Right atrium auricular region (tissue), 2 donors: ENCODE results near the gene FNDC1. TPM values are rescaled to one million over a fixed set of nuclear protein-coding genes. Genes with fewer than 3 reads are reported as not detected.

Source experiments
- DNase-seq: peaks from one replicate; pipeline ENCODE4 v3.0.0-alpha.2; 2019; ENCODE audit warnings: low spot score
- H3K27ac ChIP-seq, 2 donors: fragments of 200-600 bp; sonication (generic); 1 replicate in 1 of 2; 2 replicates in 1 of 2; pipeline ENCODE4 v1.5.1; 2016 to 2019
- H3K27me3 ChIP-seq, 2 donors: fragments of 200-600 bp; sonication (generic); one replicate each; pipeline versions ENCODE4 v1.5.1 to v1.6.0; 2017 to 2019
- H3K36me3 ChIP-seq: fragments of 200-600 bp; sonication (generic); one replicate; pipeline ENCODE4 v1.5.1; 2016
- H3K4me1 ChIP-seq, 2 donors: fragments of 200-600 bp; sonication (generic); one replicate each; pipeline versions ENCODE4 v1.5.1 to v1.6.0; 2017 to 2019
- H3K4me3 ChIP-seq, 2 donors: fragments of 200-600 bp; sonication (generic); 1 replicate in 1 of 2; 2 replicates in 1 of 2; pipeline ENCODE4 v1.5.1; 2017 to 2019; ENCODE audit warnings: mild to moderate bottlenecking in 1 of 2, moderate library complexity in 1 of 2
- H3K9me3 ChIP-seq, 2 donors: fragments of 200-600 bp; sonication (generic); one replicate each; pipeline ENCODE4 v1.5.1; 2019
- CTCF ChIP-seq, 2 donors: fragments of 200-600 bp; sonication (generic); IDR thresholded peaks; one replicate each; pipeline ENCODE4 v1.5.1; 2019; ENCODE audit warnings: antibody characterized with exemption in 2 of 2
- total RNA-seq, 2 donors: library from RNA; depleted of rRNA; stranded (reverse); fragments of >200 nt; gene quantifications; one replicate each; pipeline ENCODE4 v1.1.0, GENCODE V29; 2016

The FNDC1 gene
- total RNA-seq, 2 donors from 2014 or later = 0.16 to 1.8 TPM

DNA sequence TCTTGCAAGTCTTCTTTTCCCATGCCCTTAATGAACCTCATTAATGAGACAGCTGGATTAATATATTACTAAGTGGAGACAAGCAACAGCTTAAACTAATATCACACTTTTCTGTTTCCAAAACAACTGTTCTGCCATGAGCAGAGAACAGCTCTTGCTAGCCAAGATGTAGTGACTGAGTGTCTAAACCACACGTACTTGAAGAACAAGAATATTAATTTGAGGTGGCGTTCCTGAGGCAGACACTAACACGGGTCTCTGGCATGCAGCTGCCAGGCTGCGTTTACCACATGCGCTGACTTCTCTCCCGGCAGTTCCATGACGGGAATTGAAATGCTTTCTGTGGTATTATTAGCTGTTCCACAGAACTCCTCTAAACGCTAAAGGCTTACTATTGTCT is 80.6 kb downstream of the FNDC1 start:
- no peaks in the 10 kb centered on the region for H3K36me3 ChIP-seq
- no peaks in the 10 kb centered on the region for H3K4me1 ChIP-seq
- TF ChIP-seq CTCF (IDR thresholded peaks at IDR 0.05) = no peak
- H3K9me3 ChIP-seq = no peaks in the 10 kb centered on the region
- H3K4me3 ChIP-seq = no peak overlapping the region
- no peaks in the 10 kb centered on the region for H3K27me3 ChIP-seq
- no peak for DNase-seq
- H3K27ac ChIP-seq = no peak overlapping the region

DNA sequence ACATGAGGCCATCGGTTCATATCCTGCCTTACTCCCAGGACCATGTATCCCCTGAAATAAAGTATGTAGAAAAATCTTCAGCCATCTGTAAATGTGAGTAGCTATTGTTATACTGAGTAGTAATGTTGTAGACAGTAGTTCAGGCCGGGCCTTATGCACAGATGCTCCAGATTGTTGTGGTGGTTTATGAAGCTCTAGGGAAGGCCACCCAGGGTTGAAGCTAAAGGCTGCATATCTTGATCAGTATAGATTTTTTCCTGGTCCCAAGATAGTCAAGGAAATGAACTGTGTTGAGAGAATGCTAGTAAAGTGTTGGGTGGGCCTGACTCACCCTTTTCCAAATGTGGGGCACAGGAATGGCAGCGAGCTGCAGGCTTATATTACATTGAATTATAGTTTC is 81.4 kb downstream of the FNDC1 start:
- no peak for TF ChIP-seq CTCF (IDR thresholded peaks at IDR 0.05)
- H3K27me3 ChIP-seq = no peaks in the 10 kb centered on the region
- no peaks in the 10 kb centered on the region for H3K9me3 ChIP-seq
- H3K27ac ChIP-seq = no peak overlapping the region
- no peak for DNase-seq
- H3K4me3 ChIP-seq = no peak overlapping the region
- H3K36me3 ChIP-seq = no peaks in the 10 kb centered on the region
- no peaks in the 10 kb centered on the region for H3K4me1 ChIP-seq

GRCh38 chr6:159252955-159253508 is 83.8 kb downstream of the FNDC1 start:
- Histone ChIP-seq H3K9me3 (no peaks in the 10 kb centered on the region), H3K4me1 (no peaks in the 10 kb centered on the region), H3K4me3 (no peak overlapping the region), H3K27ac (no peak overlapping the region), H3K27me3 (no peaks in the 10 kb centered on the region), H3K36me3 (no peaks in the 10 kb centered on the region)
- peak; percentile 25 to 73 for TF ChIP-seq CTCF (IDR thresholded peaks at IDR 0.05)
- DNase-seq = no peak

GRCh38 chr6:159254186-159254585 is 85.0 kb downstream of the FNDC1 start:
- H3K4me3 ChIP-seq = no peak overlapping the region
- H3K27me3 ChIP-seq = no peaks in the 10 kb centered on the region
- DNase-seq = no peak
- no peaks in the 10 kb centered on the region for H3K36me3 ChIP-seq
- TF ChIP-seq CTCF (IDR thresholded peaks at IDR 0.05) = no peak
- no peaks in the 10 kb centered on the region for H3K4me1 ChIP-seq
- H3K27ac ChIP-seq = no peak overlapping the region
- H3K9me3 ChIP-seq = no peaks in the 10 kb centered on the region

DNA sequence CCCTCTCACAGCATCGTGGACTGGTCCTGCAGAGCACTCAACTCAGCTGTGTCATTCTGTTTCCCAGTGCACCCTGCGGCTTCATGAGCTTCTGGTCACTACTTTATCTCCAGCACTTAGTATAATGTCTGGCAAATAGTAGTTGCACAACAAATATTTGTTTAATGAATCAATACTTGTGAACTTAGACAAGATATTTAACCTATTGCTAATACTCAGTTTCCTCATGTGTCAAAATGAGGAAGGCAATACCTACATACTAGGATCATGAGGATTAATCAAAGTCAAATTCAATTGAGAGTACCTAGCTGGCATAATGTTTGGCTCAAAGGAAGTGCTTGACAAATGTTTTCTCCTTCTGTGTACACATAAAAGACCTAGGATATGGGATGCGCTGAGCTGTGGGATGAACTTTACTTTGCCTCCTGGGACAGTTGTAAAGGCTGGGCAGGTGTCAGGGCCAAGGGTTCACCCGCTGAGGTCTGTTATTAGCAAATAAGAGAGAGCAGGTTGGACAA is 86.3 kb downstream of the FNDC1 start:
- H3K36me3 ChIP-seq = no peaks in the 10 kb centered on the region
- H3K27ac ChIP-seq = no peak overlapping the region
- DNase-seq = no peak
- no peaks in the 10 kb centered on the region for H3K9me3 ChIP-seq
- no peaks in the 10 kb centered on the region for H3K27me3 ChIP-seq
- no peak overlapping the region for H3K4me3 ChIP-seq
- no peaks in the 10 kb centered on the region for H3K4me1 ChIP-seq
- TF ChIP-seq CTCF (IDR thresholded peaks at IDR 0.05) = no peak

GRCh38 chr6:159256128-159256527 is 86.9 kb downstream of the FNDC1 start:
- no peak for DNase-seq
- no peaks in the 10 kb centered on the region for H3K36me3 ChIP-seq
- no peaks in the 10 kb centered on the region for H3K9me3 ChIP-seq
- TF ChIP-seq CTCF (IDR thresholded peaks at IDR 0.05) = no peak
- no peak overlapping the region for H3K4me3 ChIP-seq
- H3K4me1 ChIP-seq = no peaks in the 10 kb centered on the region
- no peak overlapping the region for H3K27ac ChIP-seq
- no peaks in the 10 kb centered on the region for H3K27me3 ChIP-seq
